ENCODE data around the gene TBCB.

DNA sequence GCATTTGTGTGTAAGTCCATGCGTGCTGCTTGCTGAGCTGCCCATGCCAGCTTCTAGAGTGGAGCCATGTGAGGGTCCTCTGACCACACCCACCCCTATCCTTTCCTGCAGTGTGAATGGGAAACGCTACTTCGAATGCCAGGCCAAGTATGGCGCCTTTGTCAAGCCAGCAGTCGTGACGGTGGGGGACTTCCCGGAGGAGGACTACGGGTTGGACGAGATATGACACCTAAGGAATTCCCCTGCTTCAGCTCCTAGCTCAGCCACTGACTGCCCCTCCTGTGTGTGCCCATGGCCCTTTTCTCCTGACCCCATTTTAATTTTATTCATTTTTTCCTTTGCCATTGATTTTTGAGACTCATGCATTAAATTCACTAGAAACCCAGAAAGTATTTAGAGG is 10.3 kb downstream of the TBCB start:
- TF ChIP-seq, protein P1, sequence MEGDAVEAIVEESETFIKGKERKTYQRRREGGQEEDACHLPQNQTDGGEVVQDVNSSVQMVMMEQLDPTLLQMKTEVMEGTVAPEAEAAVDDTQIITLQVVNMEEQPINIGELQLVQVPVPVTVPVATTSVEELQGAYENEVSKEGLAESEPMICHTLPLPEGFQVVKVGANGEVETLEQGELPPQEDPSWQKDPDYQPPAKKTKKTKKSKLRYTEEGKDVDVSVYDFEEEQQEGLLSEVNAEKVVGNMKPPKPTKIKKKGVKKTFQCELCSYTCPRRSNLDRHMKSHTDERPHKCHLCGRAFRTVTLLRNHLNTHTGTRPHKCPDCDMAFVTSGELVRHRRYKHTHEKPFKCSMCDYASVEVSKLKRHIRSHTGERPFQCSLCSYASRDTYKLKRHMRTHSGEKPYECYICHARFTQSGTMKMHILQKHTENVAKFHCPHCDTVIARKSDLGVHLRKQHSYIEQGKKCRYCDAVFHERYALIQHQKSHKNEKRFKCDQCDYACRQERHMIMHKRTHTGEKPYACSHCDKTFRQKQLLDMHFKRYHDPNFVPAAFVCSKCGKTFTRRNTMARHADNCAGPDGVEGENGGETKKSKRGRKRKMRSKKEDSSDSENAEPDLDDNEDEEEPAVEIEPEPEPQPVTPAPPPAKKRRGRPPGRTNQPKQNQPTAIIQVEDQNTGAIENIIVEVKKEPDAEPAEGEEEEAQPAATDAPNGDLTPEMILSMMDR (IDR thresholded peaks at IDR 0.05), result no peak
- TF ChIP-seq POLR2AphosphoS5 (IDR thresholded peaks at IDR 0.05), result no peak
- no peak for TF ChIP-seq POLR2A (IDR thresholded peaks at IDR 0.05)
- no peak for TF ChIP-seq EP300 (IDR thresholded peaks at IDR 0.05)

Data from gastroesophageal sphincter (tissue), 3 donors.